ENCODE measurements around the gene GLB1L3.
"Not testable (repeated sequence)": the region's sequence is repeated elsewhere in the genome, so short reads cannot be mapped to it uniquely, and the experiment has no call there.

The GLB1L3 gene

DNA sequence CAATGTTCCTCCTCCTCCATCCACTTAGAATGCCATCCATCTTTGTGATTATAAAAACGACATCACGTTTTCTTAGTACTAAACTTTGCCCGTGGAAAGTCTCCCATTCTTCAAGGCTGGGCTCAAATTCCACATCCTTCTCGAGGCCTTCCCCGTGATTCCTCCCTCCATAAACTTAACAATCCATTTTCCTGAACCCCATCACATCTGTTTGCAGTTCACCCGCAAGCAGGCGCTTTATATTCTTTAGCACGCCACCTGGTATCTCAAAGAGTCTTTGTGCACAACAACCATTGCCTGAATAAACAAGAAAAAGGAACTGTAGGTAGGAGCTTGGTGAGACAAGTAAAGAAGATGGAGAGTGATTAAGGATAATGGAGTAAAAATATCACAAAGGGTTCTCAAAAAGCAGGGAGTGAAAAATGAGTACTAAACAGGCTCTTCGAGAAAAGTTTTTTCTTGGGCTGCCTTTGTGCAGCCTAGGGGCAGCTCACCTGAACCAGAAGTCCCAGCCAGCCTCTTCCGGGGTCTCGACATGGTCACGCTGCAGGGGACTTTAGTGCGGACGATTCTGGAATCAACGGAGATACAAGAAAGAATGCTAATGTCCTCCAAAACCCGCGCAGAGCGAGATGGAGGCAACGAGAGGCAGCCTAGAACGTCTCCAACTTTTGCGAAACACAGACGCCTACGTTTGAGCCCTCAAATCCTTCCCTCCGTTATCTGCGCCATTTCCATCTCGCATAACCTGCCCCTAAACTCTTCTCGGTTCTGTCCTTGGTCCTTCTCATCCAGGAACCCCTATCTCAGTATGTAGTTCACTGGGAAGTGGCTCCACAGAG is 23.6 kb upstream of the GLB1L3 start:
- no peak for DNase-seq

DNA sequence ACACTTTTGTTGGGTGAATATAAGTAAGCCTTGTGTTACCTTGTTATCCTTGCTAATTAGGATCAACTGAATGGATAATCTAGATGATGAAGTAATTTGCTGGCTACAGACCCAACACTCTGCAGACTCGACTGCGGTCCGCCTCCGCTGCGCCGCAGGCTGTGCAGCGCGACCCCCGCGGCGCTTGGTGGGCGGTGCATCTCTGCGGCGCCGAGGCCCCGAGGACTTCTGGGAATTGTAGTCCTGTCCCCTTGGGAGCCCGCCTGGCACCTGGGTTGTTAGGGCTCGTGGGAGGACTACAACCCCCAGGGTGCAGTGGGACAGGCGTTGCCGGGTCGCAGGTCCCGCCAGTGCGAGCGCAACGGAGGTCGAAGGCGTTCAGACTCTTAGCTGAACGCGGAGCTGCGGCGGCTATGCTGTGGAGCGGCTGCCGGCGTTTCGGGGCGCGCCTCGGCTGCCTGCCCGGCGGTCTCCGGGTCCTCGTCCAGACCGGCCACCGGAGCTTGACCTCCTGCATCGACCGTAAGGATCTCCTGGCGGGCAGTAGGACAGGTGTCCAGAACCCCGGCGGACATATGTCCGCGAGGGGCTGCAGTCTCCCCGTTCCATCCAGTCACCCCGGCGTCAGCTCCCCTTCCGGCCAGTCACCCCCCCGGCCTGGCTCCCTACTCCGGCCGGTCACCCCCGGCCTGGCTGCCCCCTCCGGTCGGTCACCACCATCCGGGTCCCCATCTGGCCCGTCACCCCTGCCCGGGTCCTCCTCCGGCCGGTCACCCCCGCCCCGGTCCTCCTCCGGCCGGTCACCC is 22.8 kb upstream of the GLB1L3 start, which contains the start of the genes ACAD8 and THYN1:
Gene ACAD8 (plus strand): TSS at position 381 of the 806 bp plus-strand sequence. CDS start 33 bp downstream, at position 414.
Gene THYN1 (minus strand): TSS at position 165 of the 806 bp plus-strand sequence. CDS start 470 bp downstream, outside the sequence.
- DNase-seq = peak; percentile 97 to 98

DNA sequence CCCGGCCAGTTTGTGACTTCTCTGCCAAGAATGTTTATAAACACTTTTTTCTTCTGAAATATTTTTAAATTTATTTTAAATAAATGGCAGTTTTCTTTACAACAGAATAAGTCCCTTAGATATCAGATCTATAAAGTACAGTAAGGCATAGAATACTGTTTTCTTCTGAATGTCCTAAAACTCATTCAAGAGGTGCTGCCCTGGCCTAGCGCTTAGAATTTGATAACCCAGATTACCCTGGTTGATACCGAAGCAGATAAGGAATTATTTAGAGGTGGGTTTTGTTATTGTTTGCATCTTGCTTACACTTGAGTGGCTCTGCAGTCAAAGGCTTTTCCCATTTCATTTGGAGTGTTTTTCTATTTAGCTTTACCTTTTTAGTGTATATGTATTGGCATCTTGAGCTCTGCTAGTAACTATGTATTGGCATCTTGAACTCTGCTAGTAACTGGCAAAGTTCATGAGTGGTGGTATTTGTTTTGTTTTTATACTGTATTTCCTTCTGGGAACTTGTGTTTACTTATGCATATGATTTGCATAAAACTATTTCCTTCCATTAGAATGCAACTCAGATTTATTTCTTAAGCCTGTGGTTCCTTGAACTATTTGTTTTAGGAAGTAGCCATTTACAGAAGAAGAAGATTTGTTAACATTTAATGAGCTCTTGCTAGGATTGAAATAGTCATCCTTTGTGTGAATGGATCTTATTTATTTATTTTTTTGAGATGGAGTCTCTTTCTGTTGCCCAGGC is 21.6 kb upstream of the GLB1L3 start:
- DNase-seq = no peak

DNA sequence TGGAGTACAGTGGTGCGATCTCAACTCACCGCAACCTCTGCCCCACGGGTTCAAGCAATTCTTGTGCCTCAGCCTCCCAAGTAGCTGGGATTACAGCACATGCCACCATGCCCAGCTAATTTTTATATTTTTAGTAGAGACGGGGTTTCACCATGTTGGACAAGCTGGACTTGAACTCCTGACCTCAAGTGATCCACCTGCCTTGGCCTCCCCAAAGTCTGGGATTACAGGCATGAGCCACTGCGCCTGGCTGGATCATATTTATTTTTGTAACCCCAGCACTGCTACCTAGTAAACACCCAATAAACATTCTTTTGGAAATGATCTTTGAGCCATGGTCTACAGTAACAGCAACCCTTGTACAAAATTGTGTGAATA is 21.0 kb upstream of the GLB1L3 start:
- DNase-seq = not testable (repeated sequence)

DNA sequence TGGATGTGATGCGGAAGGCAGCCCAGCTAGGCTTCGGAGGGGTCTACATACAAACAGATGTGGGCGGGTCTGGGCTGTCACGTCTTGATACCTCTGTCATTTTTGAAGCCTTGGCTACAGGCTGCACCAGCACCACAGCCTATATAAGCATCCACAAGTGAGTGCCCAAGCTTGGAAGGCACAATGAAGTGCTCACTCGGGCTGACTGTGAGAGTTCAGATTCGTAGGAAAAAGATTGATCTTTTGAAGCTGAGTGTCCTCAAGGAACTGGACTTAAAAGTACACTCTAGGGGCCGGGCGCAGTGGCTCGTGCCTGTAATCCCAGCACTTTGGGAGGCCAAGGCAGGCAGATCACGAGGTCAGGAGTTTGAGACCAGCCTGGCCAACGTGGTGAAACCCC is 19.1 kb upstream of the GLB1L3 start:
- no peak for DNase-seq

DNA sequence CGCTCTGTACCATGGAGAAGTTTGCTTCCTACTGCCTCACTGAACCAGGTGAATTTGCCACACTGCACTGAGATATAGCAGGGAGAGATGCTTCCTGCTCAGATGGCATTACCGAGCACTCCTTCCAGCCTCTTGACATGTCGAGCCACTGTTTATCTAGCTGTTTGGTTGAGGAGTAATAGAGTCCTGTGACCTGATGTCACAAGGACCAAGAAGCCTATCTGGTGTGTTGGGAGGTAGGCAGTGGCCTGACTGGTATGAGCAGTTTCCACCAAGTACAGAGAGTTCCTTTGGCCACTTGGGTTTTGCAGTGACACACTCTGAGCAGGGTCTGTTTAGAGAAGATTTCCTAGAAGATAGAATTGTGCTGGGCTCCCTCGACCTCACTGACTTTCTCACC is 17.6 kb upstream of the GLB1L3 start:
- DNase-seq = no peak

DNA sequence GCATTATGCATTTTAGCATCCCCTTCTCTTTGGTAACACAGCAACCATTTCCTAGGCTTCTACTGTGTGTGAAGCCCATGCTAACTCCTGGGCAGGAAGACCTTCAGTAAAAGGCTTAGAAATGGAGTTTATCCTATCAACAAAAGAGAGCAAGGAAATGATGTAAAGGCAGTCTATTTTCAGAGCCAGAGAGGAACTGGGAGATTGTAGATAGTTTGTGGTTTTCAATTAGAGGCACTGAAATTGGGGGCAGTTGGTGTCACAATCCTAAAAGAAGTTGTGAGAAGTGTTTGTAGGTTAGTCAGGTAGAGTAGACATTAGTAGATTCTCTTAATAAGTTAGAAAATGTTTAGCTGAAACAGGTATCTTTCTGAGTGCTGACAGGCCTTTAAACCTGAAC is 15.7 kb upstream of the GLB1L3 start:
- DNase-seq = no peak

DNA sequence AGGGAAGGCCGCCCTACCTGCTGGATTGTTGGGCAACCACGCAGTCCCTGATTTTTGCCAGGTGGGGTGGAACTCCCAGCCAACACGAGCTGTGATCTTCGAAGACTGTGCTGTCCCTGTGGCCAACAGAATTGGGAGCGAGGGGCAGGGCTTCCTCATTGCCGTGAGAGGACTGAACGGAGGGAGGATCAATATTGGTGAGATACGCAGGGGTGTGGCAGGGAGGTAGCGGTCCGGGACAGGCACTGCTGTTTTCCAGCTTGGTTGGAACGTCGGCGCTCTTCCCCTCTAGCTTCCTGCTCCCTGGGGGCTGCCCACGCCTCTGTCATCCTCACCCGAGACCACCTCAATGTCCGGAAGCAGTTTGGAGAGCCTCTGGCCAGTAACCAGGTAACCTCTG is 15.2 kb upstream of the GLB1L3 start:
- no peak for DNase-seq

DNA sequence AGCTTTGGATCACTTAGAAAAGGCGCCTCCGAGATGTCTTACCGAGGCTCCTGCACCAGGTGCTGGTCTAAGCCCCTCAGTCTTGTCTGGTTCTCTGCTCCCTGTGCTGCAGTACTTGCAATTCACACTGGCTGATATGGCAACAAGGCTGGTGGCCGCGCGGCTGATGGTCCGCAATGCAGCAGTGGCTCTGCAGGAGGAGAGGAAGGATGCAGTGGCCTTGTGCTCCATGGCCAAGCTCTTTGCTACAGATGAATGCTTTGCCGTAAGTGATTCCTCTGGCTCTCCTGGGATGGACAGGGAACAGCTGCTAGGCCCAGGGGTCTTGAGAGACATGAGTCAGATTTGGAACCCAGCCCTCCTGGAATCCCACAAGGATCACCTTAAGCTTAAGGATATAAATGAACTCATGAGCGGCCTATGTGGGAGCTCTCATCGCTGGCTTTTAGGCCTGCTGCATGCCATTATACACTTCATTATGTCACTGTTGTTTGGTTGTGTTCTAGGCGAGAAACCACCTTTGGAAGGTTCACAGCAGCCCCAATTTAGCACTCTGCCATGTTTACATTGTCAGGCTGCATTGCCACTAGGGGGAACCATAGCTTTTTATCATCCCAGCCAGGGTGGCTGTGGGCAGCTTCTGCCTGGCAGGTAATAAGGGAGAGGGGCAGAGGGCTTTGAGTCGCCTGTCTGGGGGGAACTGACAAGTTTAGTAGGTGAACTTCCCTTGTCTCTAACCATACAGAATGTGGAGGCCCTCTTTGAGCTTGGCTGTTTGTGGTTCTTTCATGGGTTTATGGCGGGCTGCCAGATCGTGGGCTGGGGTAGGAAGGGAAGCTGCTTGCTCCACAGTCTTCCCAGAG is 14.3 kb upstream of the GLB1L3 start:
- DNase-seq = no peak

DNA sequence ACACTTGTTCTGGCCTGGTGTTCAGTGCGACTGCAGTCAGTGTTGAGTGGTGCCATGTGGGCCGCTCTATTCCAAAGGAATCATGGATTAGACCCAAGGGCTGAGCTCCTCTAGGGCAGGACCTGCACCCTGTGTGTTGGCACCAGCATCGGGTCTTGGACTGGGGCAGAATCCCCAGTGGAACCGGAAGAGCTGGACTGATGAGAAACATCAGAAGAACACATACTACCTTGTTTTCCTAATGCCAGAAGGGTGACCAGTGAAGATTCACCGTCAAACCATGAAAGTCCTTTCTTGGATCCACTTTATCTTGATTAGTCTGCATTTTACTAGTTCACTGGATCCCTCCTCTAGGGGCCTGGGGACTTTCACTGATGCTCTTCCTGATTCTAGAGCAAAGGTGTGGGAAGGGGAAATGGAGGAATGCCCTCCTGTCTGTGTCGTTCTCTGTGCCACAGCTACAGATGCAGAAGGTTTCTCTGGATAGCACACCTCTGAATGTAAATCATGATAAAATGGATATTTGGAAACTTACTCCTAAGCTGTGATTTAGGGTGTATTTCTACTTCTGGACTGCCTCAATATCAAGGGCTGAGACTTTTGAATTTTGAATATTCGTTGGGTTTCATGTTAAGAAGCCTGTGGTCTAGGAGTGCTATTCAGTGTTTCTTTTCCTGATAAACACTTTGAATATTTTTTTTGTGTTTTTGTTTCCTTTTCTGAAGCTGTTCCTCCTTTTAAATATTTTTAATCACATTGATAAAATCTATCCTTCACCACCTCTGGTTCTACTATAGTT is 11.0 kb upstream of the GLB1L3 start:
- DNase-seq = no peak

DNA sequence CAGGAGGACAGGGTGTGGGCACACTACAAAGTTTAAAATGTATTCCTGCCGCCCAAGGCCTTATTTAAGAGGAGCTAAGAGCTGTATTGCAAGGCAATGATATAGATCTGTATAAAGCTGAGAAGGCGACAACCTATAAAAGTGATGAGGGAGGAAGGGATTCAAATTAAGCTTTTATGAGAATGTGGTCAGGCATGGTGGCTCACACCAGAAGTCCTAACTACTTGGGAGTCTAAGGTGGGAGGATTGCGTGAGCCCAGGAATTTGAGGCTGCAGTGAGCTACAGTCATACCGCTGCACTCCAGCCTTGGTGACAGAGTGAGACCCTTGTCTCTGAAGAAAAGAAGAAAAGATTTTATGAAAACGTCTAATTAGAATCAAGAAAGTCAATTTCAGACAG is 9.7 kb upstream of the GLB1L3 start:
- DNase-seq = no peak

DNA sequence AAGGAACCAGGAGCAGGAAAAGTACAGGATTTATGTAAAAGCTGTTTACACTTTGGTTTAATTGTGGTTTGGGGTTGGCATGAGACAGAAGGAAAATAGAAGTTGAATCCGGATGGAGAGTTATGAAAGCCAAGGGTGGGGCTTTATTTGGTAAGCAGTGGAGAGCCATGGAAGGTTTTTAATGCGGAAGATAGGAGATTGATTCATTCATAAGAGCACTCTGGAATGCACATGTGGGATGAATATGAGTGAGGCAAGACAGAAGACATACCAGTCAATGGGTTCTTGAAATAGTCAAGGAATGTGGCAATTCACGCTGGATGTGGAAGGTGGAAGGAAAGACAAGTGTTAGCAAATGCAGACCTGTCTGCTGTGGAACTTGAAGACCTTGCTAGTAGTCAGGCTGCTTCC is 9.3 kb upstream of the GLB1L3 start:
- no peak for DNase-seq

DNA sequence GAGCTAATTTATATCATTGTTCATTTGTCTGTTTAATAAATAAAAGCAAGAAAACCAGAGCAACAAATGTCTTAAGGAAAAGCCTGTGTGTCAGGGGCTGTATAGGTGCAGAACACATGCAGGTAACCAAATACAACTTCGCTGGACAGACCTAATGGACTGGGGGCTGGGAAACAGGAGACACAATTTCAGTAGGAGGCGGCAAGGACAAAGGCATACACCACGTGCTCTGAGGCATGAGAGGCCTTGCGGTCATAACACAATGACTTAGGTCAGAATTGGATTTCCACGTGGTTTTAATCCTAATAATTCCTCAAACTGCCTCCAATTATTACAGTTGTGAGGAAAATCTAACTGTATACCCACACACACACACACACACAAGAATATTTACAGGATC is 8.7 kb upstream of the GLB1L3 start:
- DNase-seq = no peak

DNA sequence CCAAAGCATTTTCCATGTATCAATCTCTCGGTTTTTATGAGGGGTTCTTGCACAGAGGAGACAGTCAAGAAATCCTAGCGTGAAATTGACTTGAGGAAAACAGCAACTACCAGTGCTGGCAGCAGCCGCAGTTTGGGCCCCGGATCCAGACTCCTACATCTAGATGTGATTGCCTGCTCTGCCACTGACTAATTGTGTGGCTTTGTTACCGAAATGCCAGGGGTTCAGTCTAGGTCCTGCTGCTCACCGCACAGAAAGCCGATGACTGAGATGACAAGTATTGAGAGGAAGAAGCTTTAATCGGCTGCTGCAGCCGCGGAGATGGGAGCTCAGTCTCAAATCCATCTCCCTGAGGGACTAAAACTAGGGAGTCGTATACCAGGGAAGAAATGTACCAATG is 8.2 kb upstream of the GLB1L3 start:
- no peak for DNase-seq

DNA sequence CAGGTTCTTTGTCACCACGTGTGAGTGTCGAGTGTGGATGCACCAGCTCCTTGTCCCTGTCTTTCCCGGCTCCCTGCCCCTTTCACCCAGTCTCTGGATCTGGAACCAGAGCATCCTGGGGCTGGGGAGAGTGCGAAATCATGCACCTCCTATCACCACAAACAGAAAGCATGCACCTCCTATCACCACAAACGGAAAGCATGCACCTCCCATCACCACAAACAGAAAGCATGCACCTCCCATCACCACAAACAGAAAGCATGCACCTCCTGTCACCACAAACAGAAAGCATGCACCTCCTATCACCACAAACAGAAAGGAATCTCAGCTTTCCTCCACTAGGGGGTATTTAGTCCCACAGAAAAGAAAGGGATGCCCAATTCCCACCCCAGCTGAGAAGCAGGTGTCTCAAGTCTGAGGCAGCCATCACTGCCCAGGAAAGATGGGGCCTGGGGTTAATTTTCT is 5.9 kb upstream of the GLB1L3 start:
- DNase-seq = no peak

DNA sequence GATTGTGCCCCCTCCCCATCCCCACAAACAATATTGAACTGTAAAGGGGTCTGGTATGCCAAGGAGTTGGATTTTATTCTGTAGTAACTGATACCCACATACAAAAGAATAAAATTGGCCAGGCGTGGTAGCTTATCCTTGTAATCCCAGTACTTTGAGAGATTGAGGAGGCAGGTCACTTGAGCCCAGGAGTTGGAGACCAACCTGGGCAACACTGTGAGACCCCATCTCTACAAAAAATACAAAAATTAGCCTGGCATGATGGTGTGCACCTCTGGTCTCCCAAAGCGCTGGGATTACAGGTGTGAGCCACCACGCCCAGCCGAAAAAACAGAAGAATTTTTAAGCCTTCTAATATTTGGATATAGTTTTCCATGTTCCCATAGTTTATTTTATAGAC is 4.2 kb upstream of the GLB1L3 start:
- no peak for DNase-seq

DNA sequence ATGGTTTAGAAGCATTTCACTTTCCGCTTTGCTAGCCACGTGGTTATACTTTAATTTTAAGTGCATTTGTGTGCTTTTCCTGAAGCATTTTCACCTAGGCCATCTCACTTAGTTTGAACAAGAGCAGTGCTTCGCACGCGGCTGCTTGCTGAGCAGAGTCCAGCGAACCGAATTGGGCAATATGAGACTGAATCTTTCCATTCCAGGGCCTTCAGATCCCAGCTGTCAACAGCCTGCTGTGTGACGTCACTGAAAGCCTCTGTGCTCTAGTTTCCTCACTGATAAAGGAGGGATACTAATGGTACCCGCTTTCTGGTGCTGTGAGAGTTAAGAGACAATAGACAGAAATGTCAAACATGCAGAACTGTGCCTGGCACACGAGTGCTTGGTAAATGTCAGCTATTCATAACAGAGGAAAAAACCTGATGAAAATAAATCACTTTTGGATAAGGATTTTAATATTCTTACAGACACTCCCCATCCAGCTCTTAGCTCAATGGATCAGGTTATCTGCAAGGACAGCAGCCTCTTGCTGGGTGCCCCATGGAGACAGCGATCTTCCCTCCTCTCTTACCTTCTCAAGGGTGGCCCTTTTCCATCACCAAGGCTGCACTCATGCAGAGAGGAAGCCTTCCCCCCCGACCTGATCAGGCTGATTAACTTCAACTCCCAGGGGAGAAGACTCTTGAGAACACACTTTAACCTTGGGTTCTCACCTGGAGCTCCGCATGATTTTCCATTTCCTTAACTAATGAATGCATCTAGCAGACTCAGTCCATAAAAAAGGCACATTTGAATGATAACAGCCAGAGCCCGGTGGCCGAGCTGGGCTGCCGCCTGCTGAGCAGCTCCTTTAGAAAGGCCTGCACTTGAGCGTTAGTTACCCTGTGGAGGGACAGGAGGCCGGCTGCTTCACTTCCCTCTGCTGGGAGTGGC is 3.5 kb upstream of the GLB1L3 start:
- DNase-seq = no peak

DNA sequence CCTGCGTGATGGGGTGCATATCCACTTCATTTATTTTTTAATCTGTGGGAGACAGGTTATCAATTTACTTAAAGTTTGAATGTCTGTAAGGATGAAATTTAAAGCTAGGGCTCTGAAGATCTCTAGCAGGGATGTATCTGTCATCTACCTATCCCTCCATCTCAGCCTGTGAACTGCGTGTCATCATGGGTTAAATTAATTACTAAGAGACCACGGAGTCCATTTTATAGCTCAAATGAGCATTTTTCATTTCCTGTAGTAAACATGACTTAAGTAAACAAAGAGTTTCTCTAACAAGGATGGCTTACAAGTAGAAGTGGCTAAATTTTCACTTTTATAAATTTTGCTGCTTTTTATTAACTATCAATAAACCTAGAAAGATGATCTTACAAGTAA is 2.9 kb upstream of the GLB1L3 start:
- no peak for DNase-seq

DNA sequence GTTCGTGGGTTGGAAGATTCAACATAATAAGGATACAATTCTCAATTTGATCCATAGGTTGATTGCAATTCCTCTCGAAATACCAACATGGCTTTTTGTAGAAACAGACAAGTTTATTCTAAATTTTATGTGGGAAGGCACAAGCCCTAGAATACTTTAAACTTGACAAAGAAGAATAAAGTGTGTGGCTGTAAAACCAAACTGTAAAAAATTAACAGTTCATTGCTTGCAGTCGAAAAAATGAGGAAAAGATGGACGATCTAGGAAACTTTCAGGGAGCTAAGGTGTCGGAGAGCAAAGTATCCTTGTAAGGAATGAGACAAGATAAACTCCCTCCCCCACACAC is 1.0 kb upstream of the GLB1L3 start:
- DNase-seq = no peak

All from hippocampal formation (tissue), 2 donors.